Epithelial cell of esophagus (primary cell): Measurements from ENCODE around the gene DLEC1.

Source experiments
- DNase-seq: peaks from one replicate; pipeline ENCODE4 v3.0.0; 2010; ENCODE audit warnings: low read depth
- H3K4me3 ChIP-seq: 2 replicates; pipeline ENCODE4 v1.5.1; 2011; ENCODE audit warnings: mild to moderate bottlenecking, low read length, control low read depth
- TF ChIP-seq, protein P1 (sequence below): IDR thresholded peaks from 2 replicates; pipeline ENCODE4 v1.5.1; 2011; ENCODE audit warnings: low read depth, mild to moderate bottlenecking, low read length, control low read depth, inconsistent platforms; ENCODE audit not compliant: insufficient read depth; ENCODE audit errors: missing control alignments

DLEC1 gene

DNA sequence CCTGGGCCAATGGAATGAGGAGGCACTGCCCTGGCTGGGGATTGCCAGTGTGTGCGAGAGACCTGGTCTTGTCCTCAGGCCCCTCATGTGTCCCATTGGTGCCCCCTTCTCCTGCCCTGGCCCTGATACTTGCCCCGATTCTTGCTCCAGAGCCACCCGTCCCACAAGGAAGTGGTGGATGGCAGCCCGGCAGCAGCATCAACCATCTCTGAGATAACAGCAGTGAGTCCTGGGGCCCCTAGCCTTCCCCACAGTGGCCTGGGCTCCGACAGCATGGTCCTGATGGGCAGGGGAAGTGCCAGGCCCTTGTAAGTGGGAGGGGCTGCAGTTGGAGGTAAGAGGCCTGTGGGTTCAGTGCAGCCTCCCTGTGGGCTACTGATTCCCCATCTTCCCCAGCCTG is 33.0 kb upstream of the DLEC1 start:
- DNase-seq, result no peak
- H3K4me3 ChIP-seq, result no peak overlapping the region
- TF ChIP-seq, protein P1, sequence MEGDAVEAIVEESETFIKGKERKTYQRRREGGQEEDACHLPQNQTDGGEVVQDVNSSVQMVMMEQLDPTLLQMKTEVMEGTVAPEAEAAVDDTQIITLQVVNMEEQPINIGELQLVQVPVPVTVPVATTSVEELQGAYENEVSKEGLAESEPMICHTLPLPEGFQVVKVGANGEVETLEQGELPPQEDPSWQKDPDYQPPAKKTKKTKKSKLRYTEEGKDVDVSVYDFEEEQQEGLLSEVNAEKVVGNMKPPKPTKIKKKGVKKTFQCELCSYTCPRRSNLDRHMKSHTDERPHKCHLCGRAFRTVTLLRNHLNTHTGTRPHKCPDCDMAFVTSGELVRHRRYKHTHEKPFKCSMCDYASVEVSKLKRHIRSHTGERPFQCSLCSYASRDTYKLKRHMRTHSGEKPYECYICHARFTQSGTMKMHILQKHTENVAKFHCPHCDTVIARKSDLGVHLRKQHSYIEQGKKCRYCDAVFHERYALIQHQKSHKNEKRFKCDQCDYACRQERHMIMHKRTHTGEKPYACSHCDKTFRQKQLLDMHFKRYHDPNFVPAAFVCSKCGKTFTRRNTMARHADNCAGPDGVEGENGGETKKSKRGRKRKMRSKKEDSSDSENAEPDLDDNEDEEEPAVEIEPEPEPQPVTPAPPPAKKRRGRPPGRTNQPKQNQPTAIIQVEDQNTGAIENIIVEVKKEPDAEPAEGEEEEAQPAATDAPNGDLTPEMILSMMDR, result no peak

DNA sequence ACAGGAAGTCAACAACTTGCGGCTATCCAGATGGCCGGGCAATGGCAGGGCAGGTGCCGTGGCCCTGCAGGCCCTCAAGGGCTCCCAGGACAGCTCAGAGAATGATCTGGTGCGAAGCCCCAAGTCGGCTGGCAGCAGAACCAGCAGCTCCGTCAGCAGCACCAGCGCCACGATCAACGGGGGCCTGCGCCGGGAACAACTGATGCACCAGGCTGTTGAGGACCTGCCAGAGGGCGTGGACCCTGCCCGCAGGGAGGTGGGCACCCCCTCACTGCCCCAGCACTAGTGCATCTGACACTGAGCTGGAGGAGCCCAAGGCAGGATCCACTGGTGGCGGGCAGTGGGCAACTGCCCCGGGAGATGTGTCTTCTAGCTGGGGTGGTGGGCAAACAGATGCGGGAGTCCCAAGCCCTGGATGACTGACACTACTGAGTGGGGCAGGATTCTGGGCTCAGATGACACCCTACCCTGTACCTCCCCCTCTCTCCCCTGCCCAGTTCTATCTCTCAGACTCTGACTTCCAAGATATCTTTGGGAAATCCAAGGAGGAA is 32.5 kb upstream of the DLEC1 start:
- no peak overlapping the region for H3K4me3 ChIP-seq
- TF ChIP-seq, protein P1, result no peak
- DNase-seq, result no peak

DNA sequence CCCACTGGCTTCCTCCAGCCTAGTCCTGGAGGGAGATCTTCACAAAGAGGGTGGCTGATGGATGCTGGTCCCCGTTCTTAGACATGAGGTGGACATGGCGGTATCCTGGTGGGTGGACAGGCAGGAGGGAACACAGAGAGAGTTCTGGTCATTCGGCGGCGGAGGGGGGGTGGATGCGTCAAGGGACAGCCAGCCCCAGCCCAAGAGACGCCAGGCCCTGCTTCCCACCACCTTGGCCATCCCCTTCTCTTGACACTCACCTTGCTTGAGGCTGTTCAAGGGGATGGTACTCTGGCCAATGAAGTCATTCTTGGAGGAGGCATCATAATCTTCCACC is 31.3 kb upstream of the DLEC1 start:
- DNase-seq, result no peak
- TF ChIP-seq, protein P1, result no peak
- H3K4me3 ChIP-seq, result no peak overlapping the region

DNA sequence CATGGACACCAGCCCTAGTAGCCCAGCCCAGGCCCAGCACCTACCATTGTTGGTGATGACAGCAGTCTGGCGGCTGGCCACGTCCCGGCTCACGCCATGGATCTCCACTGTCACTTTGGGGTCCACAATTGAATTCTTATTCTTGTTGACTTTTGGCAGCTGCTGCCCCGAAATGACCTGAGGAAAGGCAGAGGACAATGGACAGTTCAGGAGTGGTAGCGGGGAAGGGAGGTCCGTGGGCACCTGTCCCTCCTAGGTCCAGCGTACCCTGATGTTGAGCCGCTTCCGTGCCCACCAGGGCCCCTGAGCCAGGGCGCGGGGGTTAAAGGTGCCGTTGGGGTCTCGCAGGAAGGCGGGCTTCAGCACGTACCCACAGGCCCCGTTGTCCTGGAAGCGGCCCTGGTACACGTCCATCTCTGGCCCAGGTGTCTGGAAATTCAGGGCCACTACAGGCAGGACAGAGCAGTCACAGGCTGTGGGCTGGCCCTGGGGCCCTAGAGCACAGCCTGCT is 30.8 kb upstream of the DLEC1 start:
- TF ChIP-seq, protein P1, result no peak
- DNase-seq, result no peak
- no peak overlapping the region for H3K4me3 ChIP-seq

DNA sequence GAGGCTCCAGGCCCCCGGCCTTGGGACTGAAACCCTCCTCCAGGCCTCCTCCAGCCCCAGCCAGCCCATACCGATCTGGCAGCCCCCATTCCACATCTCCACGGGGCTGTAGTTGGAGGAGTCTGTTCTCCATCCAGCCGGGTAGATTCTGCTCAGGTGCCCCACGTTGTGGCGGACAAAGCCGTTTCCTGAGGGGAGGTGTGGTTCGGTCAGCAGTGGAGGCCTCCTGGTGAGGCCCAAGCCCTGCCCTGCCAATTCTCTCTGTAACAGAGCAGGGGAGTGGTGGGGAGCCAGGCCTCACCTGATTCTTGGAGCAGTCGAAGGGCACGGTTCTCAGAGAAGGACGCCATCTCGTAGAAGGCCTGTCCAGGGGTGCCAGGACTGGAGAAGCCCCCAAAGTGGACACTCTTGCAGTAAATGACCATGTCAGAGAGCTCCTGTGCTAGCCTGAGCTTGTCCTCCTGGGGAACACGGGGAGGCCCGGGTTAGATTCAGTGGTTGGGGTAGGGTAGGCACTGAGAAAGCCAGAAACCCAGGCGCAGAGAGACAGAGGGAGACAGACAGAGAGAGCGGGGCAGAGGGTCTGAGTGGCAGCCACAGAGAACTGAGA is 29.9 kb upstream of the DLEC1 start:
- DNase-seq, result no peak
- no peak overlapping the region for H3K4me3 ChIP-seq
- TF ChIP-seq, protein P1, result no peak

DNA sequence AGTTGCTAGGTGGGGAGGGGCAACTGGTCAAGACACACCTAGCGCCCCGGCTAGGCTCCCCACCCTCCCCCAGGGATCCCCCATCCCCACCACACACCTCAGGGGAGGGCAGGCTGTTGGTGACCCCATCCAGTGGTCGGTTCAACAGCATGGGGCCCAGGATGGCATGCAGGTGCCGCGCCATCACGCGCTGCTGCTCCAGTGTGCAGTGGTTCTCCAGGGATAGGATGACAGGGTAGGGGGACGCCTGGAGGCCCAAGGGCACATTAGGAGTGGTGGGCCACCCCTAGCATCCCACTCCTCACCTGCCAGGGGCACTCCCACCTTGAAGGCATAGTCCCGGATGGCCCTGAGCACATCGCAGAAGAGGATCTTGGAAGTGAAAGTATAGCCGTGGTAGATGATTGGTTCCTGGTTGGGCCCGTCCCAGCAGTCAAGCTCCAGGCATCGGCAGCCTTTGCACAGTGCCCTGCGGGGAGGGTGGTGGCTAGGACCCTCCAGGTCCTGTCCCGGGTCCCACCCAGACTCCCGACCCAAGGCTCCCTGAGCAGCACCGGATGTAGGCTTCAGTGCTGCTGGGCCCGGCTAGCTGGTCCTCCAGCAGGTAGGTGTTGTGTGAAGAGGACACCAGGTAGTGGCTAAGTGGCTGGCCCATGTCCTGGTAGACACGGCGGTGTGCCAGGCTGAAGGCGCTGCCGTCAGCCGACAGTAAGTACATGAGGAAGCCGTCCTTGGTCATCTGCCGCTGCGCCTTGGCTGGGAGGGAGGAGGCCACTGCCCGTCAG is 29.0 kb upstream of the DLEC1 start:
- no peak for DNase-seq
- H3K4me3 ChIP-seq, result no peak overlapping the region
- TF ChIP-seq, protein P1, result no peak

DNA sequence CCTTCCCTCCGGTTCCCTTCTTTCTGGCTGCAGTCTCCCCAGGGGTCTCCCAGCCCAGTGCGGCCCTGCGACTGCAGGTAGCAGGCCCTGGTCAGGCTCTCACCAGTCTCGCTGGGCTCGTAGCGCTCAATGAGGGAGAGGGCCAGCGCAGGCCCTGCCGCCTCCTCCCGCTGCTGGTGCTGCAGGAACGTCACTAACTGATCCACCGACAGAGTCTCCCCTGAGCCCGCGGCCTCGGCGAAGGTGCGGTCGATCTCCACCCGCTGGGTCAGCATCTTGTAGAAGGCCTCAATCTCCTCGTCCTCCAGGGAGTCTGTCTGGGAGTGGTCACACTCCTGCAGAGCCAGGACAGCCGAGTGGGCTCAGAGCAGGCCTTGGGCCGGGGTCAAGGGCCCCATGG is 27.9 kb upstream of the DLEC1 start:
- DNase-seq, result no peak
- TF ChIP-seq, protein P1, result no peak
- no peak overlapping the region for H3K4me3 ChIP-seq
